HG02943 (cell line): ENCODE measurements around the gene LTC4S.

Experiments used
- ATAC-seq: cut with Tn5 transposase; IDR thresholded peaks from one replicate; pipeline ENCODE4 v1.9.1; 2021; ENCODE audit warnings: mild to moderate bottlenecking, low read depth, moderate library complexity; ENCODE audit not compliant: unreplicated experiment

LTC4S gene

GRCh38 chr5:179839328-179840256 is 45.8 kb downstream of the LTC4S start:
- no peak for ATAC-seq

GRCh38 chr5:179840321-179840720 is 46.5 kb downstream of the LTC4S start:
- ATAC-seq = no peak

- no peak for ATAC-seq
These were observed 47.0 kb downstream of the LTC4S start for GRCh38 chr5:179840766-179841165.

GRCh38 chr5:179841621-179842020 is 47.8 kb downstream of the LTC4S start:
- ATAC-seq = no peak
